HepG2 (cell line): ENCODE data around the gene OPRL1. TPM values are rescaled to one million over a fixed set of nuclear protein-coding genes. Genes with fewer than 3 reads are reported as not detected.

Experiments used
- BCLAF1 ChIP-seq: fragments of 450-650 bp; IDR thresholded peaks from 2 replicates; pipeline ENCODE4 v1.6.1; 2017; ENCODE audit warnings: mild to moderate bottlenecking
- EP300 ChIP-seq, 3 experiments: sonication (generic) in 1 of 3; formaldehyde crosslinking in 1 of 3; IDR thresholded peaks; 2 replicates each; pipeline versions ENCODE4 v1.5.1 to v1.6.1; 2011 to 2020; ENCODE audit warnings: low read depth in 2 of 3, low read length in 2 of 3, borderline replicate concordance in 1 of 3, improper control_type of control experiment in 1 of 3, mild to moderate bottlenecking in 1 of 3, missing genetic modification reagents in 1 of 3, moderate library complexity in 1 of 3
- KDM3A ChIP-seq: IDR thresholded peaks from 2 replicates; pipeline ENCODE4 v1.6.1; 2018; ENCODE audit warnings: low read depth, missing compliant biosample characterization
- MEF2D ChIP-seq: sonication (generic); formaldehyde crosslinking; IDR thresholded peaks from 2 replicates; pipeline ENCODE4 v1.5.1; 2020; ENCODE audit warnings: mild to moderate bottlenecking, missing genetic modification reagents
- MLXIP ChIP-seq: sonication (generic); formaldehyde crosslinking; IDR thresholded peaks from 2 replicates; pipeline ENCODE4 v1.9.0; 2021; ENCODE audit warnings: missing genetic modification reagents, borderline replicate concordance
- RBFOX2 ChIP-seq: fragments of 200-400 bp; formaldehyde crosslinking; IDR thresholded peaks from 2 replicates; pipeline ENCODE4 v1.6.1; 2017; ENCODE audit warnings: low read depth, mild to moderate bottlenecking, low read length
- SIX1 ChIP-seq: sonication (generic); formaldehyde crosslinking; IDR thresholded peaks from 2 replicates; pipeline ENCODE4 v1.4.0; 2020; ENCODE audit warnings: missing genetic modification reagents, borderline replicate concordance
- SNAPC2 ChIP-seq: sonication (generic); formaldehyde crosslinking; IDR thresholded peaks from 2 replicates; pipeline ENCODE4 v1.8.1; 2022; ENCODE audit warnings: mild to moderate bottlenecking, missing genetic modification reagents
- ZBTB1 ChIP-seq: sonication (generic); formaldehyde crosslinking; IDR thresholded peaks from 2 replicates; pipeline ENCODE4 v1.4.0; 2020; ENCODE audit warnings: missing genetic modification reagents, borderline replicate concordance
- ZBTB44 ChIP-seq: sonication (generic); formaldehyde crosslinking; IDR thresholded peaks from 2 replicates; pipeline ENCODE4 v1.4.0; 2020; ENCODE audit warnings: missing genetic modification reagents
- ZBTB46 ChIP-seq: sonication (generic); formaldehyde crosslinking; IDR thresholded peaks from 2 replicates; pipeline ENCODE4 v1.4.0; 2020; ENCODE audit warnings: mild to moderate bottlenecking, missing genetic modification reagents, borderline replicate concordance
- ZC3H4 ChIP-seq: sonication (generic); formaldehyde crosslinking; IDR thresholded peaks from 2 replicates; pipeline ENCODE4 v1.4.0; 2020; ENCODE audit warnings: missing genetic modification reagents, borderline replicate concordance
- ZNF549 ChIP-seq: sonication (generic); formaldehyde crosslinking; IDR thresholded peaks from 2 replicates; pipeline ENCODE4 v1.5.0; 2020; ENCODE audit warnings: missing genetic modification reagents
- ZNF570 ChIP-seq: sonication (generic); formaldehyde crosslinking; IDR thresholded peaks from 2 replicates; pipeline ENCODE4 v1.4.0; 2020; ENCODE audit warnings: mild to moderate bottlenecking, missing genetic modification reagents, borderline replicate concordance
- ZNF780A ChIP-seq: sonication (generic); formaldehyde crosslinking; IDR thresholded peaks from 2 replicates; pipeline ENCODE4 v1.8.0; 2022; ENCODE audit warnings: mild to moderate bottlenecking, missing genetic modification reagents, moderate library complexity
- ZNF839 ChIP-seq: sonication (generic); formaldehyde crosslinking; IDR thresholded peaks from 2 replicates; pipeline ENCODE4 v1.4.0; 2020; ENCODE audit warnings: missing genetic modification reagents, mild to moderate bottlenecking, borderline replicate concordance
- ZNF879 ChIP-seq: sonication (generic); formaldehyde crosslinking; IDR thresholded peaks from 2 replicates; pipeline ENCODE4 v1.8.1; 2023; ENCODE audit warnings: missing genetic modification reagents
- polyA plus RNA-seq, 8 experiments: library from polyadenylated mRNA; depleted of rRNA in 3 of 8; stranded (reverse) in 7 of 8; unstranded in 1 of 8; fragments of >200 nt; fragmentation: Illumina TruSeq in 4 of 8; extraction: Trizol in 4 of 8; gene quantifications; 2 replicates each; pipeline versions ENCODE4 v1.2.1 to v1.2.3, GENCODE V29; 2011 to 2016; ENCODE audit warnings: low read depth in 4 of 8, missing spikeins in 1 of 8, mixed read lengths in 1 of 8; ENCODE audit not compliant: insufficient read depth in 1 of 8
- total RNA-seq, 5 experiments: library from RNA; depleted of rRNA; stranded (reverse); fragments of >200 nt; fragmentation: Illumina TruSeq; extraction: Trizol; gene quantifications; 2 replicates each; pipeline ENCODE4 v1.2.3, GENCODE V29; 2016; ENCODE audit warnings: low read depth in 1 of 5

The OPRL1 gene
- total and polyA plus RNA-seq, 2 of the 13 experiments (the other 11 are each of a cell fraction or from before 2014, with no cell fraction given): 0.35 to 0.71 TPM

GRCh38 chr20:64042054-64042781 lies 37.7 kb upstream of the OPRL1 start (continued):
- TF ChIP-seq MLXIP (CRISPR knock-in tag) (no peak), ZBTB46 (CRISPR knock-in tag) (peak; percentile 17; the same call in 1 of the 2 replicates), ZBTB44 (no peak), ZBTB1 (CRISPR knock-in tag) (no peak), ZNF780A (CRISPR knock-in tag) (0 out of 2 replicates have a peak, but pooled peaks have one; percentile 5), RBFOX2 (peak; percentile 93), KDM3A (CRISPR knock-in tag) (peak; percentile 82), BCLAF1 (no peak), MEF2D (no peak; the same call in 1 of the 2 replicates), ZNF570 (CRISPR knock-in tag) (no peak), ZNF549 (CRISPR knock-in tag) (0 out of 2 replicates have a peak, but pooled peaks have one; percentile 26), ZNF879 (peak; percentile 75; the same call in 1 of the 2 replicates), SIX1 (CRISPR knock-in tag) (no peak), EP300 (IDR thresholded peaks at IDR 0.05; ENCODE audit: low read depth in 2 of 2, low read length in 2 of 2) (peak in 1 of 2 experiments; percentile 27; a peak in 1 of 4 replicates), EP300 (CRISPR knock-in tag; IDR thresholded peaks at IDR 0.05; ENCODE audit: borderline replicate concordance) (0 out of 2 replicates have a peak, but pooled peaks have one; percentile 16), SNAPC2 (no peak), ZC3H4 (CRISPR knock-in tag) (no peak), ZNF839 (0 out of 2 replicates have a peak, but pooled peaks have one; percentile 49)
